GM21381 (cell line): Measurements from ENCODE around the gene UBE2C.
"Not testable (repeated sequence)": the region's sequence is repeated elsewhere in the genome, so short reads cannot be mapped to it uniquely, and the experiment has no call there.

Source experiments
- ATAC-seq: cut with Tn5 transposase; IDR thresholded peaks from one replicate; pipeline ENCODE4 v1.9.1; 2021; ENCODE audit warnings: mild to moderate bottlenecking, moderate library complexity; ENCODE audit not compliant: unreplicated experiment

UBE2C gene

DNA sequence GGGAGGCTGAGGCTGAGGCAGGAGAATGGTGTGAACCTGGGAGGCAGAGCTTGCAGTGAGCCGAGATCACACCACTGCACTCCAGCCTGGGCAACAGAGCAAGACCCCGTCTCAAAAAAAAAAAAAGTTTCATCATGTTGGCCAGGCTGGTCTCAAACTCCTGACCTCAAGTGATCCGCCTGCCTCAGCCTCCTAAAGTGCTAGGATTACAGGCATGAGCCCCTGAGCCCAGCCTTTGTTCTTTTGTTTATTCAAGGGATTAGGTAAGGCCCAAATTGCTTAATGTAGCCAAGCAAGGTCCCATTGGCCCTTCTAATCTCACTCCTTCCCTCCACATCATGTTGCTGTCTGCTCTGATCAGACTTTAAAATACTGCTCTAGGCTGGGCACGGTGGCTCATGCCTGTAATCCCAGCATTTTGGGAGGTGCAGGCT, 17.2 kb downstream of the UBE2C start:
- ATAC-seq: not testable (repeated sequence)

DNA sequence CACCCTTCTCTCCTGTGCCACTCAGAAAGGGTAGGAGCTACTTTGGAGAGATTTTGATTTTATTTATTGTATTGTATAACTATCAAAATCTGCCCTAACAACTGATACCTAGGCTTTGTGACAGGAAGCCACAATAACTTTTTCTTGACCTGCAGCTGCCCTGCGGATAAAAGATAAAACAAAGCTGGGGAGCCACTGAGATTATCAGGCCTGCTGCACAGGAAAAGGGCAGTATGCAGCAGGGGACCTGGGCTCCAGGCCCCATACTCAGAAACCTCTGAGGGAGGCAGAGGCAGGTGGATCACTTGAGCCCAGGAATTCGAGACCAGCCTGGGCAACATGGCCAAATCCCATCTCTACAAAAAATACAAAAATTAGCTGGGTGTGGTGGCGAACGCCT, 20.2 kb downstream of the UBE2C start:
- ATAC-seq: no peak

DNA sequence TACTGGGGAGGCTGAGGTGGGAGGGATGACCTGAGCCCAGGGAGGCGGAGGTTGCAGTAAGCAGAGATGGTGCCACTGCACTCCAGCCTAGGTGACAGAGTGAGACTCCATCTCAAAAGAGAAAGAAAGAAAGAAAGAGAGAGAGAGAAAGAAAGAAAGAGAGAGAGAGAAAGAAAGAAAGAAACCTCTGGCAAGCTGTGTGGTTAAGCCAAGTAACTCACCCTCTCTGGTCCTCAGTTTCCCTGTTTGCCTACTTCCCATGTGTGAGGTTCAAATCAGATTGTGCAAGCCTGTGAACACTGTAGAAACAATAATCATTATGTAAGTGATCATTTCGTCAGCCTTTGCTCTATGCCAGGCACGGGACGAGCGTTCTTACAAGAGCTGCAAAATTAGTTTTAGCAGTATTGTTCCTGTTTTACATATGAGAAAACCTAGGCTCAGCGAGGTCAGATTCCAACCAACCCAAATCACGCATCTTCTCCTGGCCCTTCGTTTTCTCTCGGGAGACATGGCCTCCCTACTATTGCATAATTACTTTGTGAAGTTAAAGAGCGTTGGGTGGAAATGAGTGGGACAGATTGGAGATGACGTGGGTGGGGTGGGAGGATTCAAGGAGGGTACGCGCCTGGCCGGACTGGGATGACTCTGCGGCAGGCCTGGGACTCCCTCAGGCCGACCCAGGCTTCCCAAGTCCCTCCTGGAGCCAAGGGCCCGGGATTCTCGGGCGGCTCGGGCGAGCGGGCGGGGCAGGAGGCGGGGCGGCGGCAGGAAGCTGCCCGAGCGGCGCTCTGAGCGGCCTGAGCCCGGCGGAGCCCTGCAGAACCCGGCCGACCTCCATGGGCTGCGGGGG, 20.8 kb downstream of the UBE2C start, which contains the start of gene SNX21:
Gene SNX21, plus strand, starts transcription at position 770 of the 853 bp plus-strand sequence. CDS start 121 bp downstream, outside the sequence.
- ATAC-seq: no peak

DNA sequence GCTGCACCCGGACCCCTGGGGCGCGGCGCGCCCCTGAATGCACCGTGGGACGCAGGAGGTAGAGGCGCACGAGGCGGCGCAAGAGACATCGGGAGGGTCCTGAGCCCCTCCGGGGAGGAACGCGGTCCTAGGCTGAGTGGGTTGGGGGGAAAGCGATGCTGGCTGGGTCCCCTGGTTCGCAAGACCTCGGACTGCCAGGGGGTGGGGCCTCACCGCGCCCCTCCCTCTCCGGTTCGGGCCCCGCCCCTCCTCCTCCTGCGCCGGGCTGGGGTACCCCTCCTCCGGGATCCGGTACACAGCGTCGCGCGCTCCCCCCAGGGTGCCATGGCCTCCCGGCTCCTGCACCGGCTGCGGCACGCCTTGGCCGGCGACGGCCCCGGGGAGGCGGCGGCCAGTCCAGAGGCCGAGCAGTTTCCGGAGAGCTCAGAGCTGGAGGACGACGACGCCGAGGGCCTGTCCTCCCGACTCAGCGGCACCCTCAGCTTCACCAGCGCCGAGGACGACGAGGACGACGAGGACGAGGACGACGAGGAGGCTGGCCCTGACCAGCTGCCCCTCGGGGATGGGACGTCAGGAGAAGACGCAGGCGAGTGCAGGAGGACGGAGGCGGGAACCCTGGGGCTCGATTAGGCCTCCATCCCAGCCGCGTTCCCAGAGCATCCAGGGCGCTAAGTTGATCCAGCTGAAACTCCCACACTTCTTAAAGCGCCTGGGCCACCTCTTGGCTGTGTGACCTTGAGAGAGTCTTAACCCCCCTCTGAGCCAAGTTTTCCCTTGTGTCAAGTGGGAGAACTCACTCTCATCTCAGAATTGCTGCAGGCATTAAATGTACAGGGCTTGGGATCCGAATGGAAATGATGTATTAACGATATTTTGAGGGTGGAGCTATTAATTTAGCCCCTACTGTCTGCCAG, 21.7 kb downstream of the UBE2C start:
- no peak for ATAC-seq

DNA sequence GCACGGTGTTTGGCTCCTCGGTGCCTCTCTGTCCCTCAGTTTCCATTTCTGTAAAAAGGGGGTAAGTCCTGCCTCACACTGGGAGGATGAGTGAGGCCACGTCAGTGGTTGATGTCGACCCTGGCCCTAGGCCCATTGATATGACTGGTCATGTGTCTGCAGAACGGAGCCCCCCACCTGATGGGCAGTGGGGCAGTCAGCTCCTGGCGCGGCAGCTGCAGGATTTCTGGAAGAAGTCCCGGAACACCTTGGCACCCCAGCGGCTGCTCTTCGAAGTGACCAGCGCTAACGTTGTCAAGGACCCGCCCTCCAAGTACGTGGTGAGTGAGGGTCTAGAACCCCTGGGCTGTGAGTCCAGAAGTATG, 22.3 kb downstream of the UBE2C start:
- no peak for ATAC-seq

DNA sequence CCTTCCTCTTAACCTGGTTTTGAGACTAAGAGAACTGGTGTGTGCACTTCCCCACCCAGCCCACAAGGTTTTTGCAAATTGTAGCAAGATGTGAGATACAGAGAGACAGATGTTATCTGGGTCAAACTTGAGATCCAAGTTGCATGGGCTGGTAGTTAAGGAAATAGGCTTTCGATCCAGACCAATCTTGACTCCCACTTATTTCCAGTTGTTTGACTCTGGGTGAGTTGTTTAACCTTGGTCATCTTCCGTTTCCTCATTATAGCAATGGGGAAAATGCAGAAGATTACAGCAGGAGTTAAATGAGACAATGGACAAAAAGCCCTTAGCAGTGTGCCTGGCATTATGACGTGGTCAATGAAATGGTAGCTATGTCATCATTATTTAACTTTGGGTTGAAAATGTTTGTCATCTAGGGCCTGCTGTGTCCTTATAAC, 22.9 kb downstream of the UBE2C start:
- no peak for ATAC-seq

DNA sequence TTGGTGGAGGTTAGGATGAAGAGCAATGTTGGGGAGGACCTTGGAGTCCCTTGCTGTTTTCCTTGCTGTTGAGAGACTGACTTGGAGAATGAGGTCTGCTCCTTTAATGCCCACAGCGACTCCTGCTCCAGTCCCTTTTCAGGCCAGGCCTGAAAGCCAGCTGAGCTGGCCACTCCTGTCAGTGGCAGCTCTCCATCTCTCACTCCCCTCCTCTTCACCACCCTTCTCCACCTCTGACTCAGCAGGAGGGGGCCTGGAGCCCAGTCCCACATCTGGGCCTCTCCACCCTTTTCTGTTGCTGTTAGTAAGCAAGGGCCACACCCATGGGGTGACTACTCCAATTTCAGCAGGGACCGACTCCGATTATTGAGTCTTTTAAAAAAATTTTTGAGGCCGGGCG, 23.4 kb downstream of the UBE2C start:
- ATAC-seq: no peak

DNA sequence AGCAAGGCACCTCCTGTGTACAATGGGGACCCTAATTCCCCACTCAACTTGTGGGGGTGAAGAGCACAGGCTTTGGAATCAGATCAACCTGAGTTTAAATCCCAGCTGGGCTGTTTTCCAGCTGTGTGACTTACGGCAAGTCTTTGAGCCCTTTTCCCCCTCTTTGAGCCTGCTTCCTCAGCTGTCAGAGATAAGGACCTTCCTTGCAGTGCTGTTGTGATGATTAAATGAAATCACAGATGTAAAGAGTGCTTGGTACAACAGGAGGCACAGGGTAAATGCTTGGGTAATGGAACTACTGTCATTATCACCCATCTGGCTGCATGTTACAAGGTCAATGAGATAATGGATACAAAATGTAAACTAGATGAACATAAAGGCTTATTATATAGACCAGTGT, 24.4 kb downstream of the UBE2C start:
- no peak for ATAC-seq

DNA sequence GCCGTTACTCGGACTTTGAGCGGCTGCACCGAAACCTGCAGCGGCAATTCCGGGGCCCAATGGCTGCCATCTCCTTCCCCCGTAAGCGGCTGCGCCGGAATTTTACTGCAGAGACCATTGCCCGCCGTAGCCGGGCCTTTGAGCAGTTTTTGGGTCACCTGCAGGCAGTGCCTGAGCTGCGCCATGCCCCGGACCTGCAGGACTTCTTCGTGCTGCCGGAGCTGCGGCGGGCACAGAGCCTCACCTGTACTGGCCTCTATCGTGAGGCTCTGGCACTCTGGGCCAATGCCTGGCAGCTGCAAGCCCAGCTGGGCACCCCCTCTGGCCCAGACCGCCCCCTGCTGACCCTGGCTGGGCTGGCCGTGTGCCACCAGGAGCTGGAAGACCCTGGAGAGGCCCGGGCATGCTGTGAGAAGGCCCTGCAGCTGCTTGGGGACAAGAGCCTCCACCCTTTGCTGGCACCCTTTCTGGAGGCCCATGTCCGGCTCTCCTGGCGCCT, 28.3 kb downstream of the UBE2C start:
- ATAC-seq: no peak

DNA sequence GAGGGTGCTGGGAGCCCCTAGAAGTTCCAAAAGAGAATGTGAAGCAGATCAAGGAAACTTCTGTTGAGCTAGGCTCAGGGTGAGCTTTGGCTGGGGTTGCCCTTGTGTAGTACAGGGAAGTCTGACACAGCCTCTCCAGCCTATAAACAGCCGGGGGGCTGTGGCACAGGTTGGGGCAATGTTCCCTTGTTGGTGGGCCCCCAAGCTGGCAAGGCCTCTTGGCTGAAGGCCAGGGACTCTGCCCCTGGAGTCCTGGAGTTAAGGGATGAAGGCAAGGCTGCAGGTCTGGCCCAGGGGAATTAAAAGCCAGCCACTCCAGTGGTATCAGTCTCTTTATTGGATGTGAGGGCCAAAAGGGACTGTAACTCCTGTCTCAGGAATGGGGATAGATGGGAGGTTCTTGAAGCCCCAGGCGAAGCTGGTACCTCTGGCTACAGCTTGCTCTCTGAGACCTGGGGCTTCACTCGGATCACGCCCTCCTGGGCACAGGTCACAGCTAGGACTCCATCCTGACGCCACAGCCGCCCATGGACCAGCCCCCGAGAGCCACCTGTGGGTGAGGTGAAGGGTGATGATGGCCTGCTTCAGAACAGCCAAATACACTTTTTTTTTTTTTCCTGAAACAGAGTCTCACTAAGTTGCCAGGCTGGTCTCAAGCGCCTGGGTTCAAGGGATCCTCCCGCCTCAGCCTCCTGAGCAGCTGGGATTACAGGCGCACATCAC, 29.1 kb downstream of the UBE2C start:
- no peak for ATAC-seq

DNA sequence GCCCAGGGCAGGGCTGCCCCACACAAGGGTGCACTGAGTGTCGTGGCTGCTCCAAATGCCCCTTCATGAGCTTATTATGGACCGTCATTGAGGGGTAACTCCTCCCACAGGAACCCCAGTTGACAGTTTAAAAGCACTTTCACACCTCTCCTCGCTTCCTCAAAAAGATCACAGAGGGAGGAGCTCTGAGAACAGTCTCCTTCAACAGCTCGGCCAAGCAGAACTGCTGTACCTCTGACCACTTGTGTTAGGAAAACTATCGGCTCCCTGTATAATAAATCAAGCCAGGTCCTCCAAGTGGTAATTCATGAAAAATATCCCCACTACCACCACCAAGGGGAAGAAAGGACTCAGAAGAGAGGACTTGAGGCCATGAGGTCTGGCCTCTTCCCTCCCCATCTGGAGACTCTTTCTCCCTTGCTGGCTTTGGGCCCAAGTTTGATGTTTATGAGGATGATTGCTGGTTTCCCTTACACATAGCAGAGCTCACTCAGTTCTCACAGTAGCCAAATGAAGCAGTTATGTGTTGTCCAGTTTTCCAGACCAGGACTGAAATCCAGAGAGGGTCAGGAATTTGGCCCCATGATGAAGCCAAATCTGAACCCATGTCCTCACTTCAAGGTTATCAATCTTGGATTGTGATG, 29.8 kb downstream of the UBE2C start:
- peak; percentile 71 for ATAC-seq

DNA sequence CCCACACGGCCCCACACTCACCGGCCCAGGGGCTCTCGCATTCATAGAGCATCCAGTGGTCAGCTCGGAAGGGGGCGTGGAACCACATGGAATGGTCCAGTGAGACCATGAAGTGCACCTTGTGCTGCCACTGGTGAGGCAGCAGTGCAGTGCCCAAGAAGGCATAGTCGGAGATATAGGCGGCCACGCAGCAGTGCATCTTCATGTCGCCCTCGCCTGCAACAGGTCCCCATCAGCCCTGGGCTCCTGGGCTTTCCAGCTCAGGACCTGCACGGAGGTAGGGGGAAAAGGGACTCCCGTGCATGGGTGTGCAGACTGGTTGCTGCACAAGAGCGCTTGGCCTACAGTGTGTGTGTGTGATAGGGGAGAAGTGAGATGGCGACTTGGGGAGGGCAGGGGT, 31.1 kb downstream of the UBE2C start:
- ATAC-seq: no peak

DNA sequence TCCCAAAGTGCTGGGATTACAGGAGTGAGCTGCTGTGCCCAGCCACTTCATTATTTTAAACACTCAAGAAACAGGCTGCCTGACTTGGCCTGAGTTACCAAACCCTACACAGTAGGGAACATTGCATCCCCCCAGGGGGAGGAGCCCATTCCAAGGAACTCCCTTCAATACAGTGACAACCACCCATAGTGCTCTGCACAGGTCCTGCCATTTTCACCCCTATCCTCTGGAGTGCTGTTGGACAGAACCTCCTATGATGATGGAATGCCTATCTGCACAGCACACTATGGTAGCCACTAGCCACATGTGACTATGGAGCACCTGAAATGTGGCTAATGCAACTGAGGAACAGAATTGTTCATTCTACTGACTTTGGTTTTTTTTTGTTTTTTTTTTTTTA, 33.0 kb downstream of the UBE2C start:
- ATAC-seq: no peak

DNA sequence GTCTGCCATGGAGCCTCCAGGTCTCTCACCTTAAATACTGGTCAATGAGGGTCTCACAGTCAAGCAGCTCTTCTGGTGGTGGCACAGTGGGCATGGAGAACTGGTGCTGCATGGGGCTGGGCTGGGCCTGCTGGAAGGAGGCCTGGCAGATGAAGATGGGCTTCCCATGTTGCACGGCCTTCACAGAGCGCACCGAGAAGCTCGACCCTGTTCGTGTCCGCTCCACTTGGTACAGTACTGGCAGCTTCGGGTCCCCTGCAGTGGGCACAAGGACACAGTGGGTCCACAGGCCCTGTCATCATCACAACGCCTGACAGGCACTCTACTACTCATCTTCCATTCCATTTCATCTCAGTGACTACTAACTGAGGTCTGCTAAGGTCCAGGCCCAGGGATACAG, 36.0 kb downstream of the UBE2C start:
- no peak for ATAC-seq

DNA sequence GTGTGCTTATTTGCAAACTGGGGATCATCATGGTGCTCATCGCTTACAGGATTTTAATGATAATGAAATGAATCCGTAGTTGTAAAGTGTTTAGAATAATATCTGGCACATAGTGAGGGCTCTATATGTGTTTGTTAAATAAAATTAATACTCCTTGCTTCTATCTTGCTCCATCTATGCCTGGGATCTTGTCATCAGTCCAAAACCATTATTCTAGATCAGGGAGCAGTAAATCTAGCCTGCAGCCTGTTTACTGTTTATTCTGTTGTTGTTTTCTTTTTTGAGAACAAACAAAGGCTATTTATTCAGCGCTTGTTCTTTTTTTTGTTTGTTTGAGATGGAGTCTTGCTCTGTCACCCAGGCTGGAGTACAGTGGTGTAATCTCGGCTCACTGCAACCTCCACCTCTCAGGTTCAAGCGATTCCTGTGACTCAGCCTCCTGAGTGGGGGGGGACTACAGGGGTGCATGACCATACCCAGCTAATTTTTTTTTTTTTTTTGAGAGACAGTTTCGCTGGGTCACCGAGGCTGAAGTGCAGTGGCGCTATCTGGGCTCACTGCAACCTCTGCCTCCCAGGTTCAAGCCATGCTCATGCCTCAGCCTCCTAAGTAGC, 36.6 kb downstream of the UBE2C start:
- ATAC-seq: no peak

DNA sequence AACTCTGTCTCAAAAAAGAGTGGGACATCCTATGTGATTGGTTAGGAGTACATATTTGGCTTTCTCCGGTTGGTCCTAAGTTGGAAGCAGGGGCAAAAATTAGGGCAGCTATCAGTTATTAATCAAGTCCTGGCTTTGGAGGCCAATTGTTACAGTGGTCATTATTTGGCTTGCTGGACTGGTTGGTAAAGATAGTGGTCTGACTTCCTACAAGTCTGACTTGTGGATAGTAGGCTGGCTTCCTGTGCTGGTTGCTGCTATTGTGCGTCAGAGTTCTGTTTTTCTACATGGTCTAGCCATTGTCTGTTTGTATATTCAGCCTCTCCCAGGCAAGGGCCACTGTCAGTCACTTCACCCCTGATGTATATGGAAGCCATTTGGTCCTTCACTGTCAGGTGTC, 37.8 kb downstream of the UBE2C start:
- ATAC-seq: no peak

DNA sequence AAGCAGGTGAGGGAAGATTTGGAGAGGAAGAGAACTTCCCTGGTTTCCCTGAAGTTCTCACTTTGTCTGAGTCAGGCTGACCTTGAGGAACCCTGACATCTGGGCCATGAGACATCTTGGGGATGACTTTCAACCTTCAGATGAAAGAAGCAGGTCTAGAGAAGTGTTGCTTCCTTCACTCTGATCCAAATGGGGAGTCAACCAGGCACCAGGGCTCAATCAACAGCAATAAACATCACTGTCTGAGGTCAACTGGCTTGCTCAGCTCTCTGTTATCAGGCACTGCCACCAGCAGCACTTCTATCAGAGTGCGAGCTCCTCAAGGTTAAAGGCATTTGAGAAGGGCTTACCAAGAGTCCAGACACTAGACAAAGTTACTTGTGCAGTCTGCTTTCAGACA, 38.5 kb downstream of the UBE2C start:
- ATAC-seq: no peak

DNA sequence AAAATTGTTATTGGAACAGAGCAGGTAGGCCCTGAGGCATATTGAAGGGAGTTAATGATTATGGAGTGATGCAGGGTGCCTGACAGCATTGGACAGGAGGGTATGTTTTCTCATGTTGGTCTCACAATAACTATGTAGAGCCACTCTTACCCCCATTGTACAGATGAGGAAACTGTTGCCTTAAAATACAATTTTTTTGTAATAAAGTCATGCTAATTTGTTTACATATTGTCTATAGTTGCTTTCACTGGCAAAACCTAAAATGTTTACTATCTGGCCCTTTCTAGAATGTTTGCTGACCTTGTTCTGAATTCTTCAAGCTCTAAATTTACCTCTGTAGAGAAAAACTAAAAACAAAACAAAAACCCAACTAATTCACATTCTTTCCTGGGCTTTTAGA, 39.1 kb downstream of the UBE2C start:
- no peak for ATAC-seq

DNA sequence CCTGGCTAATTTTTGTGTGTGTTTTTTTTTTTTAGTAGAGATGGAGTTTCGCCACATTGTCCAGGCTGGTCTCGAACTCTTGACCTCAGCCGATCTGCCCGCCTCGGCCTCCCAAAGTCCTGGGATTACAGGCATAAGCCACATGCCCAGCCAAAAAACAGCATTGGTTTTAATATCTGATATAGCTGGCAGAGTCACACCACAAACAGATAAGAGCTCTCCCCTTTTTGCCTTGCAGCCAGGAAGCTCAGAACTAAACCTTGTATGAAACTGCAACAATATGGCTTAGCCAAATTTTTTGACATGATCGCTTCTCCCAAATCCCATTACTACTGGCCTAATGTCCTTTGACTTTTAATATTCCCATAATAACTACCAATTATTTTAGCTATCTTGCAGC, 39.9 kb downstream of the UBE2C start:
- no peak for ATAC-seq

DNA sequence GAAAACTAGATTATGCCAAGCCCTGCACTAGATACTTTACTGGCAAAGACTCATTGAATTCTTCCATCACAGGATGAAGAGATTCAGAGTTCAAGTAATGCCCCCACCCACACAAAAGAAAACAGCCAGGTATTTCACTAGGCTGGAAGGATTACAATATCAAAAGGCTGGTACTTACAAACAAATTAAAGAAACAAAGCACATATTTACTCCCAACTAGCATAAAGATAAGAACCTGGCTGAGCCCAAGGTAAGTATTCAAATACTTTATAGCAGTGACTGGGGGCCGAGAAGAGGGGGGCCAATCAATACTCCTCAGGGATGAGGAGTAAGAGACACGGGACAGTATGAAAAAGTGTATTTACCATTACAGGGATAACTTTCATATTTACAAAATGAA, 41.0 kb downstream of the UBE2C start:
- no peak for ATAC-seq
